GM21381 (cell line): ENCODE results near the gene CA6.
"Not testable (repeated sequence)": the region's sequence is repeated elsewhere in the genome, so short reads cannot be mapped to it uniquely, and the experiment has no call there.

Source experiments
- ATAC-seq: cut with Tn5 transposase; IDR thresholded peaks from one replicate; pipeline ENCODE4 v1.9.1; 2021; ENCODE audit warnings: mild to moderate bottlenecking, moderate library complexity; ENCODE audit not compliant: unreplicated experiment

Gene CA6

DNA sequence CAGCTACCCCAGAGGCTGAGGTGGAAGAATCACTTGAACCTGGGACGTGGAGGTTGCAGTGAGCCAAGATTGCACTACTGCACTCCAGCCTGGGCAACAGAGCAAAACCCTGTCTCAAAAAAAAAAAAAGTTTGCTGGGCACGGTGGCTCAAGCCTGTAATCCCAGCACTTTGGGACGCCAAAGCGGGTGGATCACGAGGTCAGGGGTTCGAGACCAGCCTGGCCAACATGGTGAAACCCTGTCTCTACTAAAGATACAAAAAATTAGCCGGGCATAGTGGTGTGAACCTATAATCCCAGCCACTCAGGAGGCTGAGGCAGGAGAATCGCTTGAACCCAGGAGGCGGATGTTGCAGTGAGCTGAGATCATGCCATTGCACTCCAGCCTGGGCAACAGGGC, 23.2 kb downstream of the CA6 start:
- not testable (repeated sequence) for ATAC-seq

DNA sequence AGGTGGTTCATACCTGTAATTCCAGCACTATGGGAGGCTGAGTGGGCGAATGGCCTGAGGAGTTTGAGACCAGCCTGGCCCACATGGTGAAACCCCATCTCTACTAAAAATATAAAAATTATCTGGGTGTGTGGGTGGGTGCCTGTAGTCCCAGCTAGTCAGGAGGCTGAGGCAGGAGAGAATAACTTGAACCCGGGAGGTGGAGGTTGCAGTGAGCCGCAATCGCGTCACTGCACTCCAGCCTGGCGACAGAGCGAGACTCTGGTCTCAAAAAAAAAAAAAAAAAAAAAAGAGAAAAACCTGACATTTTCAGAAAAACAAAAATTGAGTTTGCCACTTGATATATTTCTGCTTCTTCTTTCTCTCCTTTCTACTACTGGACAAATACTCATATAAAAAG, 24.3 kb downstream of the CA6 start:
- ATAC-seq, result no peak

DNA sequence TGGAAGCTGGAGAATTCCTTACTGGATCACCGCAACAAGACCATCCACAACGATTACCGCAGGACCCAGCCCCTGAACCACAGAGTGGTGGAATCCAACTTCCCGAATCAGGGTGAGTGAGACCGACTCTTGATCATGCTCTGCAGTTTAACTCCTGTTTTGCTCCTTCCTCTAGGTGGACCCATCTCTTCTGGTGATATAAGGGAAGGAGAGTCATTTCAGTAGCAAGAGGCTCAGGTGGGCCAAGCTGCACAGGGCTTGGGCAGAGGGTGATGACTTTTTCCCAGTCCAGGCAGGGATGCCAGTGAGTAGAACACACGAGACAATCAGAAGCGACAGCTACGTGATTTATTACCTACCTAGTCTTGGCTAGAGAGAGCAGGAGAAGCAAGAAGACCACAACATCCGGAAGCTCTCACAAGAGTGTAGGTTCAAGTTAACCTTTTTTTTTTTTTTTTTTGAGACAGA, 25.2 kb downstream of the CA6 start:
- ATAC-seq, result no peak

DNA sequence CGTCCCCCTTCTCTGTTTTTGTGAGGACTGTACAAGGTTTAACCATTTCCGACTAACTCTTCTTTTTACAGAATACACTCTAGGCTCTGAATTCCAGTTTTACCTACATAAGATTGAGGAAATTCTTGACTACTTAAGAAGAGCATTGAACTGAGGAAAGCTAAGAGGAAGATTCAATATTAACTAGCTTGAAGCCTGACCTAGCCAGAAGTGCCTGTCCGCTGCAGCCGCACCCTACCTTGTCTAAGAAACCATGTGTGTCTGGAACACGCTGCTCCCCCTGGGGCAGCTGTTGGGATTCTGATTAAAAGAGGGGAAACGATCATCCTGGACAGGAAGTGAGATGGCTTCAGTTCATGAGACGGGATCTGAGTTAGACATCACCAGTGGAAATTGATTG, 28.9 kb downstream of the CA6 start:
- ATAC-seq, result no peak

DNA sequence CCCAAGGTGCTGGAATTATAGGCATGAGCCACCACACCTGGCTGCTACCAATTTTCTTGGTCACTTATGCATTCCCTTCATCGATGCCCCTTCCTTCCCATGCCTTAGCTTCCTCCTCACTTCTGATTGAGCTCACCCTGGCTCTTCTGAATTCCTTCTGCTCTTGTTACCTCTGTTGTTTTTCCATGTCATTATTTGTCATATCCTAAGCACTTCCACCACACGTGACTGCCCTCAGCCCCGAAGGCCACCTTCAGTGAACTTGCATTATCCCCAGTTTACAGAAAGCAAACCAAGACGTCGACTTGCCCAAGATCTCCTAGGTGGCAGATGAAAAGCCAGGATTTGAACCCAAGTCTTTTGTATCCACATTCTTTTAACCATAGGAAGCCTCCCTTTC, 30.7 kb downstream of the CA6 start:
- ATAC-seq, result no peak

DNA sequence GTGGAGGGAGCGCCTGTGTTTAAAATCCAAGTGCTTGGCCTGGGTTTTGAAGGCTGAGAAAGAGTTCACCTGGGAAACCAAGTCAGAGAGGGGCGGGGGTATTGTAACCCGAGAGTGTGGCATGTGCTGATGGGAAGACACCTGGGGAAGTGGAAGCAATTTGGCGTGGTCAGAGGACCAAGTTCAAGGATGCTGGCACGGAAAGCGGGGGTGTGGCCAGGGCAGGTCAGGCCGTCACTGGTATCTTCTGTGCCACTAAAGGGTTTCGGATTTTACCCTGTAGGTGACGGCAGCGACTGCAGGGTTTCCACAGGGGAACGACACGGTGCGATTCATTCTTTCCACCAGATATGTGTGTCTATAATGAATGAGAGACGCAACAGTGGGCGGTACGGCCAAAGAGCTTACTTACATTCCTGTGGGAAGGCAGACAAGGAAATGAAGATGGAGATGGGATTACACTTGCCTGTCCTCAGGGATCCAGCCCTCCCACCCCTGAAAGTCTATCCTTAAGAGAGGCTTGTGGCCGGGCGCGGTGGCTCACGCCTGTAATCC, 31.3 kb downstream of the CA6 start:
- no peak for ATAC-seq

DNA sequence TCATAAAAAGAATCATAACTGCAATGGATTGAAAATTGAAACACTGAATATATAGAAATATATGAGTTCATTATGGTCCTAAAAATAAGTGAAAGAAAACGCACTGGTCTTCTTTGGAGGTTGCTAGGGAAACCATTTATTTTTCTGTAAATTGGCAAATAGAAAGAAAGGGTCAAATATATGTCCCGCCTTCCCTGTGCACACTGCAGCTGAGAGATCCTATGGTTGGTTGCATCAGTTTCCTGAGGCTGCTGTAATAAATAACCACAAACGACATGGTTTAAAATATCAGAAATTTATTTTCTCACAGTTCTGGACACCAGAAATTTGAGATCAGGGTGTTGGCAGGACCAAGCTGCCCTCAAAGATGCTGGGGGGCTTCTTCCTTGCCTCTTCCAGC, 35.0 kb downstream of the CA6 start:
- no peak for ATAC-seq

DNA sequence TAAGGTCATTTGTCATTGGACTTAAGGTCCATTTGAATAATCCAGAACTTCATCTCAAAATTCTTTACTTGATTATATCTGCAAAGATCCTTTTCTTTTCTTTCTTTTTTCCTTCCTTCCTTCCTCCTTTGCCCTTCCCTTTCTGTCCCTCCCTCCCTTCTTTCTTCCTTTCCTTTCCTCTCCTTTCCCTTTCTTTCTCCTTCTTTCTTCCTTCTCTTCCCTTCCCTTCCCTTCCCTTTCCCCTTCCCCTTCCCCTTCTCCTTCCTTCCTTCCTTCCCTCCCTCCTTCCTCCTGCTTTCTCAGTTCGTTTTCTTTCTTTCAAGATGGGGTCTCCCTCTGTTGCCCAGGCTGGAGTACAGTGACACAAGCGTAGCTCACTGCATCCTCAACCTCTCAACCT, 35.5 kb downstream of the CA6 start:
- no peak for ATAC-seq

DNA sequence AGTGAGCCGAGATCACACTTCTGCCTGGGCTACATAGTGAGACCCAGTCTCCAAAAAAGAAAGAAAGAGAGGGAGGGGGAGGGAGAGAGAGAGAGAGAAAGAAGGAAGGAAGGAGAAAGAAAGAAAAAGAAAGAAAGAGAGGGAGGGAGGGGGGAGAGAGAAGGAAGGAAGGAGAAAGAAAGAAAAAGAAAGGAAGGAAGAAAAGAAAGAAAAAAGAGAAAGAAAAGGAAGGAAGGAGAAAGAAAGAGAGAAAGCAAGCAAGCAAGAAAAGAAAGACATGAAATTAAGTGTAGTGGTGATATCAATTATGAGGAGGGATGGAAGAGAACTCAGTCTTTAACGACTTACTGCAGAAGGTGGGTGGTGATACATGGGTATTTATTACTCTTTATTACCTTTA, 38.5 kb downstream of the CA6 start:
- no peak for ATAC-seq

DNA sequence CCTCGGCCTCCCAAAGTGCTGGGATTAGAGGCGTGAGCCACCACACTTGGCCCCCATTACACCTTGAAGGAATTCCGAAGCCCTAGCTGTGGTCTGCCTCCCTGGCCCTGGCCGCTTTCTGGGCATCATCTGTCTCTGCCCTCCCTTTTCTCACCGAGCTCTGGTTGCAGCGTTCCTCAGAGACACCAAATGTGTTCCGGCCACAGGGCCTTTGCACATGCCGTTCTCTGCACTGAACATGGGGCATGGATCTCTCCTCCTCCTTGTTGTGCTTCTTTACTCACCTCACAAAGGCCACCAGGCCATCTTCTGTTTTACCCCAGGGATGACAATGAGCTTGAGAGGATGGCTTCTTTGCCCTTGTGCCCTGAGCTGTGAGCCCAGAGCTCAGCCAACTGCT, 39.3 kb downstream of the CA6 start:
- no peak for ATAC-seq

DNA sequence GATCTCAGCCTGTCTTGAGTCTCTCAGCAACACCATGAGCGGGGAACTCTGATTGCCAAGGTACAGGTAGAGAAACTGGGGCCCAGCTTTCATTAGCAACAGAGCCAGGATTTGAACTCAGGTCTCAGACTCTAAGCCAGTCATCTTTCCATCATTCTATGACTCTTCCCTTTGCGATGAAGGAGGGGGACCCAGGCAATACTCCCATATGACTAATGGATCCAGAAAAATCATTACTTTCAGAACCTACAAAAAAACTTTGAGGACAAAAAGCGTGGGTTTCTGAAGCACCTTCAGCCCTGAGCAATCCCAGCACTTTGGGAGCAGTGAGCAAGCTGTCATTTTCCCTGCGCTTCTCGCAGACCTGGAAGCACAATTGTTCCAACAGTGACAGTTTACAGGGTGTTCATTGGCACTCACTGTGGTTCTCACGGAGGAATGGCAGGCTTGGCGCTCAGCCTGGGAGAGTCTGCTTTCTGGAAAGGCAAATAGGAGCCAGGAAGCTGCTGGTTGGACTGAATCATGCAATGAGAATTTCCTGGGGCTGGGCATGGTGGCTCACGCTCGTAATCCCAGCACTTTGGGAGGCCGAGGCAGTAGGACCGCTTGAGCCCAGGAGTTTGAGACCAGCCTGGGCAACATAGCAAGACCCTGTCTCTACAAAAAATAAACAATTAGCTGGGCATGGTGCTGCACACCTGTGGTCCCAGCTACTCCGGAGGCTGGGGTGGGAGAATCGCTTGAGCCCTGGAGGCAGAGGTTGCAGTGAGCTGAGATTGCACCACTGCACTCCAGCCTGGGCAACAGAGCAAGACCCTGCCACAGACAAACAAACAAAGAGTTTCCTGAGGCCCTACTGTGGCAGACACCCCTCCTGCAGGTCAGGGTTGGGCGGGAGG, 40.5 kb downstream of the CA6 start:
- ATAC-seq, result no peak

DNA sequence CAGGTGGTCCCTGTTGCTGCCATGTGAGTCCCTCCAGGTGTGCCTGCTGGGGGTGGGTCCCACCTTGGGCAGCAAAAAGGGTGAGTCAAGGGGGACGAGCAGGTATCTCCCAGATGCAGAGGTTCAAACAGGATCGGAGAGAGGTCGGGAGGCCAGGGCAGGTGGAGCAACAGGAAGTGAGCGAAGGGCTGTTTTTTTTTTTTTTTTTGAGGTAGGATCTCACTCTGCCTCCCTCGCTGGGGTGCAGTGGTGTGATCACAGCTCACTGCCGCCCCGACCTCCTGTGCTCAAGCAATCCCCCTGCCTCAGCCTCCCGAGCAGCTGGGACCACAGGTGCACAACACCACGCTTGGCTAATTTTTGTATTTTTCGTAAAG, 41.1 kb downstream of the CA6 start:
- ATAC-seq, result no peak

DNA sequence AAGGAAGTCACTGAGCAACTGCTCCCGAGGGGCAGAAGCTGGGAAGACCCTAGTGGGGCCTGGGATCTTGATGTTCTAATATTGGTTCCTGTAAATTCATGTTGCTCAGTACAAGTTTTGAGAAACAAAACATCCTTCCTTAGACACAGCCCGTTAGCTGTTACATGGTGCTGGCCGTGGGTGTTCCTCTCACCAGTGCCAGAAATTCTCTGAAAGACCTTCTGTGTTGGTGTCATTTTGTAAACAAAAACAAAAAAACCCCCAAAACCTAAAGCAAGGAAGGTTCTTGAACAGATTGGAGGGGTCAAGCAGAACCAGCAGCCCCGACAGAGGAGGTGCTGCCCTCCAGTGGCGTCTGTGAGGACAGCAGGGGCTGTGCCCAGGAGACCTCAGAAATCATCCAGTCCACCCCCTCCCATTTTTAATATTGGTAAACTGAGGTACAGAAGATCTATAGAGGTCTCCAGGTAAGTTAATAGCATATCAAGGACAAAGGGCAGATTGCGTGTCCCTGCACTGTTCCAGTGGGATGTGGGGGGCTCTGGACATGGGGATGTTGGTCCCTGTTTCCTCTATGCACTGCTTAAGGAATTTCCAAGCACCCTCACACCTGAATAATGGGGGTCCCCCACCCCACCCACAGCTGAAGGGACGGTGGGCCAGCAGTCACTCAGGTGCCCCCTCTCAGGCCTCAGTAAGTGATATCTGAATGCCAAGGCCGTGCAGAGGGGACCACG, 42.4 kb downstream of the CA6 start:
- ATAC-seq, result no peak

DNA sequence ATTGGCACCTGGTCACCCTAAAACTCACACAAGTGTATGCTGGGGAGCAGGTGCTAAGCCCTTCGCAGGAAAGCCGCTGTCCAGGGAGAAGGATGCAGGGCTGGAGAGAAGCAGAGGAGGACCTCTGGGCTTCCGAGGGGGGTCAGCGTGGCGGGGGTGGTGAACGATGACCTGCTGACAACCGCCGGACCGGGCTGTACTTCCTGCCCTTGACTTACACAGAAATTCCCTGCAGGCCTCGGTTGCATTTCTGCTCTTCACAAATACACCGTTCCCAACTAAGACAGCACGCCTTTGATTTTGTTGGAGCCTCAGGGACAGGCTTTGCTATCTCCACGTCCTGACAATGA, 42.9 kb downstream of the CA6 start:
- no peak for ATAC-seq

DNA sequence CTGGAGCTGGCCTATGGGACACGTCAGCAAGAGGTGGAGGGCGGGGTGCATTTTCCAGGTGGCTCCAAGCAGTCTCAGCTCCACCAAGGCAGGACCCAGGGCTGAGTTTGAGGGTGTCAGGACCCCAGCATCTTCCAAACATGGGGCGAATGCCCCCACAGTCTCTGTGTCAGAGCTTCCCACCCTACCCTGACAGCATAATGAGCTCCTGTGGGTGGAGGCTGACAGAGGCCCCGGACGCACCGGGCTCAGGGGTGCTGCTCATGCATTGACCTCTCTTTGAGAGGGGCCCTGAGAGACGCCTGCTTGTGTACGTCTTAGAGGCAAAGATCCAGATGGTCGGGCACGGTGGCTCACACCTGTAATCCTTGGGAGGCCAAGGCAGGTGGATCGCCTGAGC, 43.4 kb downstream of the CA6 start:
- no peak for ATAC-seq

DNA sequence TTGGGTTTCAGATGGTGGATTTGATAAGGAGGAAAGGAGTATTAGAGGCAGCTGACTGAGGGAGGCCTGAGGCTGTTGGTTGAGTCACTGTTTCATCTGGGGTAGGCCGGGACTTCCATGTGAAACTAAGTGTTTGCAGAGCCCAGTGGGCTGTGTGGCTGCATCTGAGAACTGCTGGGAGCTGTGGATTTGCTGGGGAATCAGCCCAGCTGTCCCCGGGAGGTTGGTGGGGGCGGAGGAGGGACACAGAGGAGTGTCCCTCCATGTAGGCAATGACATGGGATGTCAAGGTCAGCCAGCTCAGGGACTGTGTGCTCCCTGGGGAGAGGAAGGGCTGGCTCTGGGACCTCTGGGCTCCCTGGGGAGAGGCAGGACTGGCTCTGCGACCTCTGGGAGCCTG, 44.2 kb downstream of the CA6 start:
- no peak for ATAC-seq

DNA sequence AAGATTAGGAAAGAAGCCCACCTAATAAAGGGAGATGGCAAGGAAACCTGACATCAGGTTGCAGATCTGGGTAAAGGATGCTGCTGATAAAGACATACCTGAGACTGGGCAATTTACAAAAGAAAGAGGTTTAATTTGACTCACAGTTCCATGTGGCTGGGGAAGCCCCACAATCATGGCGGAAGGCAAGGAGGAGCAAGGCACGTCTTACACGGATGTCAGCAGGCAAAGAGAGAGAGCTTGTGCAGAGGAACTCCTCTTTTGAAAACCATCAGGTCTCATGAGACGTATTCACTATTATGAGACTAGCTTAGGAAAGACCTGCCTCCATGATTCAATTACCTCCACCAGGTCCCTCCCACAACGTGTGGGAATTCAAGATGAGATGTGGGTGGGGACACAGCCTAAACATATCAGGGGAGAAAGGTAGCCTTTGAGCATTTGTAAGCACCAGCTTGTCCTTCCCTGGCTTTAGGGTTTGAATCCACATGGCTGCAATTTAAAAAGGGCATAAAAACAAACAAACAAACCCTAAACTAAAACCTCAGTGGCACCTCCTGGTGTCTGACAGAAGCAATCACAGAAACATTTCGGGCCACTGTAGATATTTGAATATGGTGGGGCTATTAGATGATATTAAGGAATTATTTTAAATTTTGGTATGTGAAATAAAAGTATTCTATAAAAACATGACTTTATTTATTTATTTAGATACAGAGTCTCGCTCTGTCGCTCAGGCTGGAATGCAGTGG, 47.4 kb downstream of the CA6 start:
- ATAC-seq, result no peak

DNA sequence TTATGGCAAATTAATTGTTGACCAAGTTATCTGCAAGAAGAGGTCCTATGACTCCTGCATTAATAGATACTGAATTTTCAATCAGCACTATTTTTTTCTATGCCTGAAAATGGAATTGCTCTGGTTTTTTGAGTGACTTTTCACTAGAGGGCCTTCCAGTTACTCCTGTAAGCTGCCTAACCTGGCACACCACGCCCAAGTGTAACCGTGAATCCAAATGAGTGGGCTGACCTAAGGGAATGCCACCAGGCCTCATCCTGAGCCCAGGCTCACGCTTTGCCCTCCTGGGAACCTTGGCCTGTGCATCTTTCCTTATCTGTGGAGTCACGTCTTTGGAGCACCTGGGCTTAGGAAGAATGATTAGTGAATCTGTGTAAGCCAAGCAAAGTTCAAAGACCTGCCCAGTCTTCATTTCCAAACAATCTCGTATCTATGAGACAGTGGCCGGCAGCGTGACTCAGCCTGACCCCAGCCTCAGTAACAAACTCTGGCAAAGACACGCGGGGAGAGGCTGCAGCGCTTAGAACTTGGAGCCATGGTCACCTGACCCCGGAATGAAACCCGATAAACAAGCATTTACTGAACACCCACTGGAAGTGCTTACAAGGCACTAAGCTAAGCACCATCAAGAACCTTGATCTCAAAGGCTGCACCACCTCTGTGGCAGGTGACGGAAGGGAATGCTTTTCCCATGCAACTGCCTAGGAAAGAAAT, 48.5 kb downstream of the CA6 start:
- ATAC-seq, result not testable (repeated sequence)

DNA sequence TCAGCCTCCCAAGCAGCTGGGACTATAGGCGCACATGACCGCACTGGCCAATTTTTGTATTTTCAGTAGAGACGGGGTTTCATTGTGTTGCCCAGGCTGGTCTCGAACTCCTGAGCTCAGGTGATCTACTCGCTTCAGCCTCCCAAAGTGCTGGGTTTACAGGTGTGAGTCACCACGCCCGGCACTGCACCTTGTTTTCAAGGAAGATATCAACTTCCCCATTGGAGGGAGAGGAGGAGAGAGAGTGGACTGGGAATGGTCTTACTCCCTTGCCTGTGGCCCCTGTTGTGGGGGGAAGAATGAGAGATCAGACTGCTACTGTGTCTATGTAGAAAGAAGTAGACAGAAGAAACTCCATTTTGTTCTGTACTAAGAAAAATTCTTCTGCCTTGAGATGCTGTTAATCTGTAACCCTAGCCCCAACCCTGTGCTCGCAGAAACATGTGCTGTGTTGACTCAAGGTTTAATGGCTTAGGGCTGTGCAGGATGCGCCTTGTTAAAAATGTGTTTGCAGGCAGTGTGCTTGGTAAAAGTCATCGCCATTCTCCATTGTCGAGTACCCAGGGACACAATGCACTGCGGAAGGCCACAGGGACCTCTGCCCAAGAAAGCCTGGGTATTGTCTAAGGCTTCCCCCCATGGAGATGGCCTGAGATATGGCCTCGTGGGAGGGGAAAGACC, 56.0 kb downstream of the CA6 start:
- not testable (repeated sequence) for ATAC-seq

DNA sequence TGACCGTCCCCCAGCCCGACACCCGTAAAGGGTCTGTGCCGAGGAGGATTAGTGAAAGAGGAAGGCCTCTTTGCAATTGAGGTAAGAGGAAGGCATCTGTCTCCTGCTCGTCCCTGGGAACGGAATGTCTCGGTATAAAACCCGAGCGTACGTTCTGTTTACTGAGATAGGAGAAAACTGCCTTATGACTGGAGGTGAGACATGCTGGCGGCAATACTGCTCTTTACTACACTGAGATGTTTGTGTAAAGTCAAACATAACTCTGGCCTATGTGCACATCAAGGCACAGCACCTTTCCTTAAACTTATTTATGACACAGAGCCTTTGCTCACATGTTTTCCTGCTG, 56.5 kb downstream of the CA6 start:
- ATAC-seq, result not testable (repeated sequence)
